GM19193 (cell line): ENCODE data around the gene HSDL2.

Experiments
- POLR2A ChIP-seq: IDR thresholded peaks from 4 replicates; pipeline ENCODE4 v1.6.1; 2011; ENCODE audit not compliant: insufficient read depth, insufficient read length; ENCODE audit errors: extremely low read depth

HSDL2 gene

DNA sequence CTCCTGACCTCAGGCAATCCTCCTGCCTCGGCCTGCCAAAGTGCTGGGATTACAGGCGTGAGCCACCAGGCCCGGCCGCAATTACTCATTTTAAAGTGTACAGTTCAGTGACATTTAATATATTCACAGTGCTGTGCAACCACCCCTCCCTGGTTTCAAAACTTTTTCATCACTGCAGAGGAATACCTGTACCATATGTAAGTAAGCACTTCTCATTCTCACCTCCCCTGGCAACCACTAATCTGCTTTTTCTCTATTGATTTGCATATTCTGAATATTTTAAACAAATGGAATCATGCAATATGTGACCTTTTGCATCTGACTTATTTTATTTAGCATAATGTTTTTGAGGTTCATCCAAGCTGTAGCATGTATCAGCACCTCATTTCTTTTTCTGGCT is 85.4 kb downstream of the HSDL2 start:
- TF ChIP-seq POLR2A = no peak

- no peak for TF ChIP-seq POLR2A
Measured at GRCh38 chr9:112472996-112473395, 93.1 kb downstream of the HSDL2 start.

DNA sequence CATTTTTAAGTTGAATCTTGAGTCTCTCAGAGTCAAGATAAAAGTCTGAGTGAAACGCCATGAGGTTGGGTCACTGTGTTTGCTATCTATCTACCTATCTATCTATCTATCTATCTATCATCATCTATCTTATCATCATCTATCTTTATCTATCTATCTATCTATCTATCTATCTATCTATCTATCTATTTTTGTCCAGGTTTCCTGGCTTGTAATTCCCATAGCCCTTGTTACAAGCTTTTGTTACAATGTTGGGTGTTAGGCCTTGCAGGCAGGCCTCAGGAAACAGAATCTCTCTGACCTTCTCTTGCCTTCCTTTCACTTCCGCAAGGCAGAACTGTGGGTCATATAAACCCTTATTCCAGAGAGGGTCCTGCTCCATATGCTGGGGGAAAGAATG is 94.1 kb downstream of the HSDL2 start:
- no peak for TF ChIP-seq POLR2A

DNA sequence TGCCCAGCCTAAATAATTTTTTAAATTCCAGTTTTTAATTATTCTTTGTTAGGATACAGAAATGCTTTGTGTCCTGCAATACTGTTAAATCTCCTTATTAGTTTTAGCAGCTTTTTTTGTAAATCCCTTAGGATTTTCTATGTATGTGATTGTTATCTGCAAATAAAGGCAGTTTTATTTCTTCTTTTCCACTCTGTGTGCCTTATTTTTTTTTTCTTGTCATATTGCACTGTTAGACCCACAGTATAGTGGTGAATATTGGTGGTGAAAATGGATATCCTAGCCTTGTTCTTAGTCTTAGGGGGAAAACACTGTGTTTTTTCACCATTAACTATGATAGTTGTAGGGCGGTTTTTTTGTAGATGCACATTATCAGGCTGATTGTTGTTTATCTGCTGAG is 95.4 kb downstream of the HSDL2 start:
- TF ChIP-seq POLR2A = no peak

GRCh38 chr9:112477330-112477729 is 97.4 kb downstream of the HSDL2 start:
- no peak for TF ChIP-seq POLR2A

GRCh38 chr9:112479221-112479620 is 99.3 kb downstream of the HSDL2 start:
- TF ChIP-seq POLR2A = no peak

- no peak for TF ChIP-seq POLR2A
Measured at GRCh38 chr9:112484607-112485006, 104.7 kb downstream of the HSDL2 start.

DNA sequence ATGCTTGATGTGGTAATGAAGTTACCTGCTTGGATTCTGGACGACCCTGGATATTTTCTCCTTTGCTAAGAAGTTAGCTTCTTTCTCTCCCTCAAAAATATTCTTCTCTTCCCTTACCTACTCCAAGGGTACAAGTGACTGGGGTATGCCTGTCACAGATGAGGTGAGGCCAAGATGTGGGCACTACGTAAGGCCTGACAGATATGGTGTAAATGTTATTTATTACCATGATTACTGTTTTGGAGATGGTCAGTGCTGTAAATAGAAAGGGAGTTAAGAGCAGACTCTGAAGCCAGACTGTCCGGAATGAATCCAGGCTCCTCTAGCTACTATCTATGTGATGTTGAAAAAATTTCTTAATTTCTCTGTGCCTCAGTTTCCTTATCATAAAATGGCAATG is 105.7 kb downstream of the HSDL2 start:
- no peak for TF ChIP-seq POLR2A

GRCh38 chr9:112486221-112487007 is 106.5 kb downstream of the HSDL2 start, which contains the start of gene KIAA1958:
Gene KIAA1958 (plus strand): TSS chr9:112486827. CDS start chr9:112574081, 87,254 bp downstream.
- TF ChIP-seq POLR2A = peak; percentile 95

DNA sequence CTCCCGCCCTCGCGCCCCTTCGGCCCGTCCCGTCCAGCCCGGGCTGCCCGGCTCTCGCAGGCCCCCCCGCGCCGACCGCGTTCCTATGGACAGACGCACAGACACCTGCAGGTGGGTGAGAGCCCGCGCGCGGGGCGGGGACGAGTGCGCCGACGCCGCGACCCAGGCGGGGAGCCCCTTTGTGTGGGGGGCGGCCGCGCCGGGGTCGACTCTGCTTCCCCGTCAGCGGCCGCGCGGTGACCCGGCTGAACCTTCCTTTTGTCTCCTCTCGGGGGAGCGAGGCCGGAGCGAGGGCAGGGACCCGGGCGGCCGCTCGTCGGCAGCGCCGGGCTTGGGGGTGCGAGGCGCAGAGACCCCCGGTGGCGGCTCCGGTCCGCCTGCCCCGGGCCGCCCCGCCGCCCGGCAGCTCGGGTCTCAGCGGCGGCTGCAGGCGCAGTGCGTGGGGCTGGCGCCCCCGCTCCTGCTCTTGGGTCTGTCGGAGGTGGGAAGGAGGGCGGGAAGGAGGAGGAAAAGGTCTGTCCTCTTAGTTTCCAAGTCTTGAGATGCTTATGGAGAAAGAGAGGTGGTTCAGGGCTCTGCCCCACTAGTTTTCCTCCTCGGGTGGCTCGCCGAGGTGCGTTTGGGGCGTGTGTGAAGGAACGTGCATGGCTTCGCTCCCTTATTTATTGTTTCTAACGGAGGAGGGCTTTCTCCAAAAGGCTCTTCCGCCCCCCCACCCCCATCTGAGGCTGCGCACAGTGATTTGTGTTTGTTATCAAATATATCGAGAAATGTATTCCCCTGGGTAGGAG is 107.3 kb downstream of the HSDL2 start:
- TF ChIP-seq POLR2A = no peak

- TF ChIP-seq POLR2A = no peak
Measured at GRCh38 chr9:112487799-112488340, 108.0 kb downstream of the HSDL2 start.

- no peak for TF ChIP-seq POLR2A
Measured at GRCh38 chr9:112489039-112489546, 109.2 kb downstream of the HSDL2 start.

DNA sequence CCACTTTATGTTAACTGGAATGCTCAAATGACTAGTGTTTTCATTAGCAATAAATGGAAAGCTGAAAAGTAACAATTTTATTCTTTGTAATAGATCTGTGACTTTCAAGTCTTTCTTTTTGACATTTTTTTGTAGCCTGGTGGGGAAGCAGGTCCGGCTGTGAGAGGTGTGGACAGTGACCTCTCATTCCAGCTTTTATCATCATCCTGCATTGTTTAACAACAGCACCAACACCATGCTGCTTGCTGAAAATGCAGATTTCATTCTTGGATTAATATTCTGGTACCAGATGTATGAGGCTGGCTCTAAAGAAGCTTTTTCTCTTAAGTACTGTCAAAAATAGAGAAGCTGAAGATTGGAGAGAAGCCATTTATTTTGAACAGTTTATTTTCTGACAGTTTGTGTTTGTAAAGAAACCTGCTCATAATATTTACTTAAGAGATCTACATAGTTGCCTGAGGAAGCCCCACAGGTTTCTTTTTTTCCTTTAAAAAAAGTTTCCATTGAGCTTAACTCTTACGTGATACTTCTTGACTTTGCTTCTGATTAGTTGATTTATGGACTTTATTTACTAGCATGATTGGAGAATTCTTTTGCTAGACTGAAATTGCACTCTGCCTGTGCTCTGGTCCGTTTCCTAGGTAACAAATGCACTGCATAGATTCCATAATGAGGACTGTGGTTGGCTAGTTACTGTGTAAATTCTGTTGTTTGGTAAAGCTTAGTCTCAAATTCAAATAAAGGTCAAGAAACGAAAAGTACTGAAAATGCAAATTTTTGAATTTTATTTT is 110.2 kb downstream of the HSDL2 start:
- no peak for TF ChIP-seq POLR2A

DNA sequence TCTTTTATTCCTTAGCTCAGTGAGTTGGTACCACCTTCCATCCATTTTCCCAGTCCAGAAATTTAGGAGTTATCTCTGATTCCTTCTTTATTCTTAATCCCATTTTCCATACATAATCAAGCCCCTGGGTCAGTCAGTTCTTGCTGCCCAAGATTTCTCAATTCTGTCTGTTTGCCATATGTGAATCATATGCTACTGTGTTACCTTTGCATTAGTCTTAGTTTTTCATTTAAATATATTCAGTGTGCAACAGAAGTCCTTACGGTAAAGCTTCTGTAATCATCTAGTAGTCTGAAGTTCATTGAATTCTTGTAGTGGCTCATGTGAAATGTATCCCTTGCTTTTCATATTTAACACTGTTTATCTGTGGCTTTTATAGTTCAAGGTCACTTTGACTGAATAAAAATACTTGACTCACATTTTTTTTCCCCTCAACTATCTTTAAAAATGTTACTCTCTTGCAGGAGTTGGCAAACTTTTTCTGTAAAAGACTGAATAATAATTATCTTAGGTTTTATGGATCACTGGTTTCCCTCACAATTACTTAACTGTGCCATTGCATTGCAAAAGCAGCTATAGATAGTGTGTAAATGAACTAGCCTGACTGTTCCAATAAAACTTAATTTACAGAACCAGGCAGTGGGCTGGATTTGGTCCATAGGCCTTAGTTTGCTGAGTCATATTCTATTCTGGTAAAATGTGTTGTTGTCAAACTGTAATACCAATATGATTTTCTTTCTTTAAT is 113.7 kb downstream of the HSDL2 start:
- TF ChIP-seq POLR2A = no peak

GRCh38 chr9:112494153-112494552 is 114.2 kb downstream of the HSDL2 start:
- no peak for TF ChIP-seq POLR2A

GRCh38 chr9:112495614-112496013 is 115.7 kb downstream of the HSDL2 start:
- TF ChIP-seq POLR2A = no peak
